Kidney (tissue), 14 donors: ENCODE measurements around the gene SF3A2. TPM values are rescaled to one million over a fixed set of nuclear protein-coding genes. Genes with fewer than 3 reads are reported as not detected.

Source experiments
- DNase-seq, 5 donors: peaks; one replicate each; pipeline ENCODE4 v3.0.0-alpha.2; 2013 to 2020
- FAIRE-seq: peaks from 2 replicates; lab custom pipeline; 2012; peaks lifted over from hg19 to GRCh38; lab: Jason Lieb, UNC
- H3K27ac ChIP-seq, 2 donors: one replicate each; pipeline ENCODE4 v1.7.0; 2013; ENCODE audit warnings: low read depth in 2 of 2, low read length in 2 of 2, inconsistent platforms in 1 of 2
- H3K27me3 ChIP-seq: one replicate; pipeline ENCODE4 v1.7.1; 2013; ENCODE audit warnings: low read length, inconsistent platforms; ENCODE audit not compliant: control insufficient read depth, insufficient read depth
- H3K36me3 ChIP-seq, 3 donors: one replicate each; pipeline versions ENCODE4 v1.7.0 to v1.7.1; 2013; ENCODE audit warnings: low read length in 3 of 3, control low read depth in 1 of 3, inconsistent platforms in 1 of 3; ENCODE audit not compliant: insufficient read depth in 3 of 3, control insufficient read depth in 2 of 3
- H3K4me1 ChIP-seq, 3 donors: one replicate each; pipeline versions ENCODE4 v1.7.0 to v1.7.1; 2013; ENCODE audit warnings: low read length in 3 of 3, inconsistent platforms in 1 of 3, low read depth in 1 of 3; ENCODE audit not compliant: control insufficient read depth in 2 of 3, insufficient read depth in 2 of 3
- H3K4me3 ChIP-seq, 3 donors: one replicate each; pipeline versions ENCODE4 v1.7.0 to v1.8.1; 2013; ENCODE audit warnings: low read length in 3 of 3, control low read depth in 1 of 3, inconsistent platforms in 1 of 3
- H3K9ac ChIP-seq, 3 donors: one replicate each; pipeline versions ENCODE4 v1.7.0 to v1.7.1; 2013; ENCODE audit warnings: low read length in 3 of 3, control low read depth in 1 of 3, inconsistent platforms in 1 of 3
- H3K9me3 ChIP-seq, 3 donors: one replicate each; pipeline versions ENCODE4 v1.7.0 to v1.7.1; 2013; ENCODE audit warnings: low read length in 3 of 3, control low read depth in 1 of 3, inconsistent platforms in 1 of 3; ENCODE audit not compliant: control insufficient read depth in 2 of 3, insufficient read depth in 1 of 3
- CTCF ChIP-seq: IDR thresholded peaks from 3 replicates; pipeline ENCODE4 v1.5.1; 2012; ENCODE audit warnings: mild to moderate bottlenecking, moderate library complexity, borderline replicate concordance; ENCODE audit not compliant: insufficient read depth; ENCODE audit errors: extremely low read depth
- intact Hi-C: fragments of 100-400 bp; cut with DNase I; formaldehyde crosslinking; loops from one replicate; pipeline ENCODE4 v1.11.1; 2022
- polyA plus RNA-seq: library from polyadenylated mRNA; stranded (reverse); fragments of 350-450 nt; fragmentation: Illumina TruSeq; extraction: RNeasy Lipid Tissue Mini Kit (QIAGEN cat#74804); gene quantifications from one replicate; pipeline ENCODE4 v1.2.3, GENCODE V29; 2014; ENCODE audit warnings: low read depth, low replicate concordance; ENCODE audit not compliant: insufficient read depth
- total RNA-seq: library from RNA; stranded (reverse); fragmentation: NEBNext Ultra II Directional; extraction: Animal tissue kit (Norgen Biotek cat#: 25700); gene quantifications from one replicate; pipeline ENCODE4 v1.2.1, GENCODE V29; 2021
- donor health status: control.
- donor health status: control.
- donor health status: control.
- donor health status: control.
- donor health status: control.
- donor health status: DM: yes; HTN: yes; CAD: no.
- donor health status: Normal renal cell carcinoma (clear cell type).

SF3A2 gene
- total and polyA plus RNA-seq, 2 donors from 2014 or later, result 25.7 to 64.1 TPM

GRCh38 chr19:2259336-2259735, 22.7 kb downstream of the SF3A2 start:
- Histone ChIP-seq H3K4me1 (no peaks in the 10 kb centered on the region), H3K36me3 (no peaks in the 10 kb centered on the region), H3K27ac (no peak overlapping the region), H3K4me3 (no peak overlapping the region), H3K9ac (no peak overlapping the region), H3K9me3 (no peaks in the 10 kb centered on the region), H3K27me3 (no peaks in the 10 kb centered on the region)
- no peak for TF ChIP-seq CTCF
- DNase-seq (no peak), FAIRE-seq (no peak)
- intact Hi-C loops, result no loop called here

- Histone ChIP-seq H3K27me3 (no peaks in the 10 kb centered on the region), H3K4me3 (no peak overlapping the region), H3K27ac (no peak overlapping the region), H3K36me3 (no peaks in the 10 kb centered on the region), H3K9me3 (no peaks in the 10 kb centered on the region), H3K9ac (no peak overlapping the region), H3K4me1 (no peaks in the 10 kb centered on the region)
- intact Hi-C loops, result no loop called here
- DNase-seq (no peak), FAIRE-seq (no peak)
- TF ChIP-seq CTCF, result no peak
Observed at GRCh38 chr19:2260341-2260805, 23.7 kb downstream of the SF3A2 start.

- TF ChIP-seq CTCF, result peak; percentile 59
- Histone ChIP-seq H3K4me3 (no peak overlapping the region), H3K36me3 (no peaks in the 10 kb centered on the region), H3K27me3 (no peaks in the 10 kb centered on the region), H3K9me3 (no peaks in the 10 kb centered on the region), H3K4me1 (peaks cover 0 to 2% (median 0%) of the 10 kb centered on the region in 3 donors), H3K27ac (no peak overlapping the region), H3K9ac (no peak overlapping the region)
- DNase-seq (no peak), FAIRE-seq (no peak)
- intact Hi-C loops, result no loop called here
Observed at GRCh38 chr19:2261438-2262172, 25.0 kb downstream of the SF3A2 start.
